ENCODE results near the gene MDK.
A peak's percentile ranks its signal among the peaks of the same experiment; 100 is the strongest.

The MDK gene

GRCh38 chr11:46348566-46349401 lies 32.7 kb upstream of the MDK start:
- Histone ChIP-seq H3K27ac (ENCODE audit: low read length) (no peak overlapping the region), H3K36me3 (ENCODE audit: control insufficient read depth in 2 of 2, insufficient read depth in 2 of 2, low read length in 2 of 2) (no peaks in the 10 kb centered on the region), H3K4me1 (ENCODE audit: control insufficient read depth, insufficient read depth, low read length) (peaks cover 46% of the 10 kb centered on the region)

GRCh38 chr11:46350695-46351094 lies 30.8 kb upstream of the MDK start:
- no peaks in the 10 kb centered on the region for H3K9me3 ChIP-seq (ENCODE audit: control insufficient read depth in 2 of 2, low read length in 2 of 2)
- H3K4me3 ChIP-seq (ENCODE audit: low read length in 2 of 2): no peak overlapping the region
- no peaks in the 10 kb centered on the region for H3K36me3 ChIP-seq (ENCODE audit: control insufficient read depth in 2 of 2, insufficient read depth in 2 of 2, low read length in 2 of 2)
- no peaks in the 10 kb centered on the region for H3K27me3 ChIP-seq (ENCODE audit: control insufficient read depth in 1 of 2, insufficient read depth in 2 of 2, low read length in 2 of 2)
- no peak overlapping the region for H3K27ac ChIP-seq (ENCODE audit: low read length)
- peak overlapping the region in 1 of 2 donors; percentile 29 for H3K9ac ChIP-seq (ENCODE audit: low read length in 2 of 2)
- peaks cover 43% of the 10 kb centered on the region for H3K4me1 ChIP-seq (ENCODE audit: control insufficient read depth, insufficient read depth, low read length)

More at GRCh38 chr11:46348566-46349401, 32.7 kb upstream of the MDK start:
- H3K9me3 ChIP-seq (ENCODE audit: control insufficient read depth in 2 of 2, low read length in 2 of 2): no peaks in the 10 kb centered on the region
- H3K9ac ChIP-seq (ENCODE audit: low read length in 2 of 2): no peak overlapping the region
- peak overlapping the region; percentile 77 to 81 for H3K4me3 ChIP-seq (ENCODE audit: low read length in 2 of 2)
- H3K27me3 ChIP-seq (ENCODE audit: control insufficient read depth in 1 of 2, insufficient read depth in 2 of 2, low read length in 2 of 2): no peaks in the 10 kb centered on the region

- H3K27me3 ChIP-seq (ENCODE audit: control insufficient read depth in 1 of 2, insufficient read depth in 2 of 2, low read length in 2 of 2): no peaks in the 10 kb centered on the region
- no peak overlapping the region for H3K27ac ChIP-seq (ENCODE audit: low read length)
- no peaks in the 10 kb centered on the region for H3K36me3 ChIP-seq (ENCODE audit: control insufficient read depth in 2 of 2, insufficient read depth in 2 of 2, low read length in 2 of 2)
- no peaks in the 10 kb centered on the region for H3K9me3 ChIP-seq (ENCODE audit: control insufficient read depth in 2 of 2, low read length in 2 of 2)
- H3K4me1 ChIP-seq (ENCODE audit: control insufficient read depth, insufficient read depth, low read length): peaks cover 43% of the 10 kb centered on the region
- H3K9ac ChIP-seq (ENCODE audit: low read length in 2 of 2): peak overlapping the region in 1 of 2 donors; percentile 29
- no peak overlapping the region for H3K4me3 ChIP-seq (ENCODE audit: low read length in 2 of 2)
Measured at GRCh38 chr11:46351148-46351547, 30.3 kb upstream of the MDK start.

- H3K27me3 ChIP-seq (ENCODE audit: control insufficient read depth in 1 of 2, insufficient read depth in 2 of 2, low read length in 2 of 2): no peaks in the 10 kb centered on the region
- no peak overlapping the region for H3K27ac ChIP-seq (ENCODE audit: low read length)
- H3K9ac ChIP-seq (ENCODE audit: low read length in 2 of 2): no peak overlapping the region
- no peak overlapping the region for H3K4me3 ChIP-seq (ENCODE audit: low read length in 2 of 2)
- no peaks in the 10 kb centered on the region for H3K36me3 ChIP-seq (ENCODE audit: control insufficient read depth in 2 of 2, insufficient read depth in 2 of 2, low read length in 2 of 2)
- peaks cover 41% of the 10 kb centered on the region for H3K4me1 ChIP-seq (ENCODE audit: control insufficient read depth, insufficient read depth, low read length)
- no peaks in the 10 kb centered on the region for H3K9me3 ChIP-seq (ENCODE audit: control insufficient read depth in 2 of 2, low read length in 2 of 2)
Measured at GRCh38 chr11:46351606-46352005, 29.9 kb upstream of the MDK start.

GRCh38 chr11:46352063-46352841 lies 29.2 kb upstream of the MDK start:
- Histone ChIP-seq H3K9me3 (ENCODE audit: control insufficient read depth in 2 of 2, low read length in 2 of 2) (no peaks in the 10 kb centered on the region), H3K4me3 (ENCODE audit: low read length in 2 of 2) (peak overlapping the region in 1 of 2 donors; percentile 49), H3K4me1 (ENCODE audit: control insufficient read depth, insufficient read depth, low read length) (peaks cover 36% of the 10 kb centered on the region), H3K27ac (ENCODE audit: low read length) (no peak overlapping the region), H3K9ac (ENCODE audit: low read length in 2 of 2) (no peak overlapping the region), H3K27me3 (ENCODE audit: control insufficient read depth in 1 of 2, insufficient read depth in 2 of 2, low read length in 2 of 2) (no peaks in the 10 kb centered on the region), H3K36me3 (ENCODE audit: control insufficient read depth in 2 of 2, insufficient read depth in 2 of 2, low read length in 2 of 2) (no peaks in the 10 kb centered on the region)

GRCh38 chr11:46353698-46354097 lies 27.8 kb upstream of the MDK start:
- Histone ChIP-seq H3K9ac (ENCODE audit: low read length in 2 of 2) (no peak overlapping the region), H3K36me3 (ENCODE audit: control insufficient read depth in 2 of 2, insufficient read depth in 2 of 2, low read length in 2 of 2) (no peaks in the 10 kb centered on the region), H3K27me3 (ENCODE audit: control insufficient read depth in 1 of 2, insufficient read depth in 2 of 2, low read length in 2 of 2) (no peaks in the 10 kb centered on the region), H3K27ac (ENCODE audit: low read length) (no peak overlapping the region), H3K9me3 (ENCODE audit: control insufficient read depth in 2 of 2, low read length in 2 of 2) (no peaks in the 10 kb centered on the region), H3K4me3 (ENCODE audit: low read length in 2 of 2) (no peak overlapping the region), H3K4me1 (ENCODE audit: control insufficient read depth, insufficient read depth, low read length) (peaks cover 28% of the 10 kb centered on the region)

- Histone ChIP-seq H3K4me3 (ENCODE audit: low read length in 2 of 2) (no peak overlapping the region), H3K9me3 (ENCODE audit: control insufficient read depth in 2 of 2, low read length in 2 of 2) (no peaks in the 10 kb centered on the region), H3K27me3 (ENCODE audit: control insufficient read depth in 1 of 2, insufficient read depth in 2 of 2, low read length in 2 of 2) (no peaks in the 10 kb centered on the region), H3K4me1 (ENCODE audit: control insufficient read depth, insufficient read depth, low read length) (peaks cover 24% of the 10 kb centered on the region), H3K9ac (ENCODE audit: low read length in 2 of 2) (no peak overlapping the region), H3K27ac (ENCODE audit: low read length) (no peak overlapping the region), H3K36me3 (ENCODE audit: control insufficient read depth in 2 of 2, insufficient read depth in 2 of 2, low read length in 2 of 2) (no peaks in the 10 kb centered on the region)
Measured at GRCh38 chr11:46356924-46357482, 24.5 kb upstream of the MDK start.

- peaks cover 25% of the 10 kb centered on the region for H3K4me1 ChIP-seq (ENCODE audit: control insufficient read depth, insufficient read depth, low read length)
- no peak overlapping the region for H3K27ac ChIP-seq (ENCODE audit: low read length)
- no peaks in the 10 kb centered on the region for H3K27me3 ChIP-seq (ENCODE audit: control insufficient read depth in 1 of 2, insufficient read depth in 2 of 2, low read length in 2 of 2)
- H3K36me3 ChIP-seq (ENCODE audit: control insufficient read depth in 2 of 2, insufficient read depth in 2 of 2, low read length in 2 of 2): no peaks in the 10 kb centered on the region
- H3K9ac ChIP-seq (ENCODE audit: low read length in 2 of 2): no peak overlapping the region
- no peaks in the 10 kb centered on the region for H3K9me3 ChIP-seq (ENCODE audit: control insufficient read depth in 2 of 2, low read length in 2 of 2)
- H3K4me3 ChIP-seq (ENCODE audit: low read length in 2 of 2): no peak overlapping the region
Measured at GRCh38 chr11:46357483-46357936, 24.0 kb upstream of the MDK start.

GRCh38 chr11:46359953-46360352 lies 21.5 kb upstream of the MDK start:
- Histone ChIP-seq H3K4me1 (ENCODE audit: control insufficient read depth, insufficient read depth, low read length) (peaks cover 36% of the 10 kb centered on the region), H3K27ac (ENCODE audit: low read length) (peak overlapping the region; percentile 94), H3K9ac (ENCODE audit: low read length in 2 of 2) (no peak overlapping the region), H3K9me3 (ENCODE audit: control insufficient read depth in 2 of 2, low read length in 2 of 2) (no peaks in the 10 kb centered on the region), H3K36me3 (ENCODE audit: control insufficient read depth in 2 of 2, insufficient read depth in 2 of 2, low read length in 2 of 2) (no peaks in the 10 kb centered on the region), H3K27me3 (ENCODE audit: control insufficient read depth in 1 of 2, insufficient read depth in 2 of 2, low read length in 2 of 2) (no peaks in the 10 kb centered on the region), H3K4me3 (ENCODE audit: low read length in 2 of 2) (no peak overlapping the region)

GRCh38 chr11:46360878-46361277 lies 20.6 kb upstream of the MDK start:
- no peaks in the 10 kb centered on the region for H3K9me3 ChIP-seq (ENCODE audit: control insufficient read depth in 2 of 2, low read length in 2 of 2)
- peak overlapping the region; percentile 82 to 83 for H3K4me3 ChIP-seq (ENCODE audit: low read length in 2 of 2)
- peak overlapping the region; percentile 85 to 87 for H3K9ac ChIP-seq (ENCODE audit: low read length in 2 of 2)
- no peaks in the 10 kb centered on the region for H3K27me3 ChIP-seq (ENCODE audit: control insufficient read depth in 1 of 2, insufficient read depth in 2 of 2, low read length in 2 of 2)
- no peaks in the 10 kb centered on the region for H3K36me3 ChIP-seq (ENCODE audit: control insufficient read depth in 2 of 2, insufficient read depth in 2 of 2, low read length in 2 of 2)
- H3K27ac ChIP-seq (ENCODE audit: low read length): peak overlapping the region; percentile 94
- H3K4me1 ChIP-seq (ENCODE audit: control insufficient read depth, insufficient read depth, low read length): peaks cover 36% of the 10 kb centered on the region

All from stomach smooth muscle (tissue), 2 donors.